CD4-positive, alpha-beta T cell treated with Interleukin-2 at 100 ng/mL for 4 hours (primary cell): ENCODE data around the gene CKM.
"Not testable (repeated sequence)": the region's sequence is repeated elsewhere in the genome, so short reads cannot be mapped to it uniquely, and the experiment has no call there.

Source experiments
- DNase-seq: peaks from one replicate; pipeline ENCODE4 v3.0.0-alpha.2; 2020; ENCODE audit warnings: low spot score

The CKM gene

GRCh38 chr19:45349126-45349415 lies 26.4 kb upstream of the CKM start:
- DNase-seq, result no peak

GRCh38 chr19:45348367-45349125 lies 25.9 kb upstream of the CKM start:
- DNase-seq, result no peak

GRCh38 chr19:45347570-45348366 lies 25.1 kb upstream of the CKM start:
- DNase-seq, result no peak

- DNase-seq, result no peak
These were observed 23.8 kb upstream of the CKM start for GRCh38 chr19:45346449-45346848.

- no peak for DNase-seq
These were observed 22.8 kb upstream of the CKM start for GRCh38 chr19:45345506-45345860.

GRCh38 chr19:45344621-45345505 lies 22.2 kb upstream of the CKM start:
- no peak for DNase-seq

- DNase-seq, result no peak
These were observed 20.2 kb upstream of the CKM start for GRCh38 chr19:45342911-45343310.

GRCh38 chr19:45340899-45341453 lies 18.3 kb upstream of the CKM start:
- DNase-seq, result no peak

- no peak for DNase-seq
These were observed 17.7 kb upstream of the CKM start, which contains the start of gene KLC3 for GRCh38 chr19:45340232-45340898. Gene KLC3, plus strand, starts transcription at chr19:45340750. Its CDS starts 4,792 bp downstream, at chr19:45345542.

GRCh38 chr19:45339629-45340028 lies 17.0 kb upstream of the CKM start:
- DNase-seq, result no peak

- DNase-seq, result no peak
These were observed 14.1 kb upstream of the CKM start for GRCh38 chr19:45336696-45337251.

GRCh38 chr19:45334881-45335280 lies 12.2 kb upstream of the CKM start:
- not testable (repeated sequence) for DNase-seq

GRCh38 chr19:45333609-45334303 lies 11.1 kb upstream of the CKM start:
- DNase-seq, result no peak

GRCh38 chr19:45331411-45331810 lies 8.7 kb upstream of the CKM start:
- no peak for DNase-seq

- no peak for DNase-seq
These were observed 4.9 kb upstream of the CKM start for GRCh38 chr19:45327404-45328143.

- no peak for DNase-seq
These were observed 1.8 kb upstream of the CKM start for GRCh38 chr19:45324349-45324907.

- no peak for DNase-seq
These were observed 1.0 kb upstream of the CKM start for GRCh38 chr19:45323671-45324081.

- DNase-seq, result no peak
These were observed 364 bp downstream of the CKM start for GRCh38 chr19:45322311-45322710.

GRCh38 chr19:45321848-45322247 lies 827 bp downstream of the CKM start:
- DNase-seq, result no peak
